CD4-positive, alpha-beta T cell treated with Interleukin-15 for 4 hours (primary cell): ENCODE data around the gene NFATC3.
"Not testable (repeated sequence)": the region's sequence is repeated elsewhere in the genome, so short reads cannot be mapped to it uniquely, and the experiment has no call there.

ENCODE experiments used
- DNase-seq: peaks from one replicate; pipeline ENCODE4 v3.0.0-alpha.2; 2020; ENCODE audit warnings: low spot score

NFATC3 gene

DNA sequence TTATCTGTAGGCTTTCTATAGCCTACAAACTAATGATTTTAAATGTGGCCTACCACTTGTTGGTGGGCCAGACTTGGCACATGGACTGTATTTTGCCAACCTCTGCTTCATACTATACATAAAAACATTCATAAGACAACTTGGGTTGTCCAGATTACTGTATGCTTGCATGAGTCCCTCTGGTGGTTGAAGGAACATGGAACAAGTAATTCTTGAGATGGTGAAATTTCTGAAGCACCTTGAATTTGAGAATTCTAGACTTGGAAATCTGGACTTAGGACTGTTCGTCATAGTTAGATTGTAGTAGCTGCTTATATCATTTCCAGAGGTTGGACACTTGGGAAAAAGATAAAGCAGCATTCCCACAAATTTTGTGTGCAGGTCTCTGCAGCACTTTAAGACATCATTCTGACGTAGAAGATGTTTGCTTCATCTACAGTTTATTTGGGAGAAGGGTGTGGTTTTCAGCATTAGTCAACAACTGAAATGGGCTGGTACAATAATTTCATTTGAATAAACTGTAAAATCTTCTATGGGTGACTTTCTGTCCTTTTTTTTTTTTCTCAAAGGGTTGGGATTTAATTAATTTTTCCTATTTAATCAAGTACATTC lies 31.2 kb downstream of the NFATC3 start:
- DNase-seq, result peak; percentile 40

DNA sequence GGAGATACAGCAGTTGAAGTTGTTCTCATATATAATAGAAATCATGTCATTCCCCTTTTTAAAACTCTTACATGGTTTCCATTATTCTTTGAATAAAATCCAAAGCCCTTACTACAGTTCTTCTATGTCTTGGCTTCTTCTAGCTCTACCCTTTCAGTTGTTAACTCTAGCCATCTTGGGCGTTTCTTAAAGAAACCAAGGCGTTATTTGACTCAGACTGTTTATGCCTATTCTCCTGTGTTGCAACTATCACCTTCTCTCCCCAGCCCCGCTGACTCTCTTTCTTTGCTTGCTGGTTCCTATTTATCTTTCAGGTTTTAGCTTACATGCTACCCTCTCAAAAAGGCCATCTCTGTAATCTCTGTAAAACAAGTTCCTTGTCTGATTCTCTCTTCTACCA lies 32.7 kb downstream of the NFATC3 start:
- no peak for DNase-seq

DNA sequence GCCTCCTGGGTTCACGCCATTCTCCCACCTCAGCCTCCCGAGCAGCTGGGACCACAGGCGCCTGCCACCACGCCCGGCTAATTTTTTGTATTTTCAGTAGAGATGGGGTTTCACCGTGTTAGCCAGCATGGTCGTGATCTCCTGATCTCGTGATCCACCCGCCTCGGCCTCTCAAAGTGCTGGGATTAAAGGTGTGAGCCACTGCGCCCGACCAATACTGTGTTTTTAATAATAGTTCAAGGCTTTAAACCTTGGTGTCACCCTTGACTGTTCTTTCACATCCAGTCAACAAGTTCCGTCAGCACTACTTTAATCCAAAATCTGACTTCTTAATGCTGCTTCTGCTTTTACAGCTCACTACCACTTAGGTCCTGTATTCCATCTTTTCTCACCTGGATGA lies 33.8 kb downstream of the NFATC3 start:
- not testable (repeated sequence) for DNase-seq

DNA sequence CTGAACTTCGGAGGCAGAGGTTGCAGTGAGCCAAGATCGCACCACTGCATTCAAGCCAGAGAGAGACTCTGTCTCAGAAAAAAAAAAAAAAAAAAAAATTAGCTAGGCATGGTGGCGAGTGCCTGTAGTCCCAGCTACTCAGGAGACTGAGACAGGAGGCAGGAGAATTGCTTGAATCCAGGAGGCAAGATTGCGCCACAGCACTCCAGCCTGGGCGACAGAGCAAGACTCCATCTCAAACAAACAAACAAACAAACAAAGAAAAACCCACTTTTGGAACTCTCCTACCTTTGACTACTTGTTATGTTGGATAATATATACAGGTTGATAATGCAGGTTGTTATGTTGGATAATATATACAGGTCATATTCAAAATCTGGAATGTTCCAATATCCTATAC lies 35.3 kb downstream of the NFATC3 start:
- DNase-seq, result not testable (repeated sequence)

DNA sequence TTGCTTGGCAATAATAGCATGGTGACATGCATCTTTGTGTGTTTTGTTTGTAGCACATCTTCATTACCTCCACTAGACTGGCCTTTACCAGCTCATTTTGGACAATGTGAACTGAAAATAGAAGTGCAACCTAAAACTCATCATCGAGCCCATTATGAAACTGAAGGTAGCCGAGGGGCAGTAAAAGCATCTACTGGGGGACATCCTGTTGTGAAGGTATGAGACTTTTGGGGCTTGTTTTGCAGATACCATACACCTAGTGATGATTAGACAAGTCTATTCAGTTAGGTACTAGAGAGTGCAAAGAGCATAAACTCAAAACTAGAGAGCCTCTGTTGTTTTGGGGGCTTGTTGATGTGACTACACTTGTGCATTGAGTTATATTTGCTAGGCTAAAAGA lies 41.2 kb downstream of the NFATC3 start:
- DNase-seq, result no peak

DNA sequence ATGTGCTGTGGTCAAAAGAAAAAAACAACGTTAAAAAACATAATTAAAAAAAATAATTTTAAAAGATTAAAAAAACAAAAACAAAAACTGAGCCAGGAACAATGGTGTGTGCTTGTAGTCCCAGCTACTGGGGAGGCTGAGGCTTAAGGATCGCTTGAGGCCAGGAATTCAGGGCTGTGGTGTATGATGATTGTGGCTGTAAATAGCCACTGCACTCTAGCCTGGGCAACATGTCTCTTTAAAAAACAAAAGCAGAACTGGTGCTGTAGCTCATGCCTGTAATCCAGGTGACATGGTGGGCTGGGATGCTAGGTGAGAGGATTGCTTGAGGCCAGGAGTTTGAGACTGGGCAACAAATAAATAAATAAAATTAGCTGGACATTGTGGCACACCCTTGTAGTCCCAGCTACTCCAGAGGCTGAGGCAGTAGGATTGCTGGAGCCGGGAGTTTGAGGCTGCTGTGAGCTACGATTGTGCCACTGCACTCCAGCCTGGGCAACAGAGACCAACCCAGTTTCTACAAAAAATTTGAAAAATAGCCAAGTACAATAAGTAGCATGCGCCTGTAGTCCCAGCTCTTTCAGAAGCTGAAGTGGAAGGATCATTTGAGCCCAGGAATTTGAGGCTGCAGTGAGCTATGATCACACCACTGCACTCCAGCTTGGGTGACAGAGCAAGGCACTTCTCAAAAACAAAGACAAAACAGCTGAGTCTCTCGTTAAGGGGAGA lies 43.6 kb downstream of the NFATC3 start:
- no peak for DNase-seq

DNA sequence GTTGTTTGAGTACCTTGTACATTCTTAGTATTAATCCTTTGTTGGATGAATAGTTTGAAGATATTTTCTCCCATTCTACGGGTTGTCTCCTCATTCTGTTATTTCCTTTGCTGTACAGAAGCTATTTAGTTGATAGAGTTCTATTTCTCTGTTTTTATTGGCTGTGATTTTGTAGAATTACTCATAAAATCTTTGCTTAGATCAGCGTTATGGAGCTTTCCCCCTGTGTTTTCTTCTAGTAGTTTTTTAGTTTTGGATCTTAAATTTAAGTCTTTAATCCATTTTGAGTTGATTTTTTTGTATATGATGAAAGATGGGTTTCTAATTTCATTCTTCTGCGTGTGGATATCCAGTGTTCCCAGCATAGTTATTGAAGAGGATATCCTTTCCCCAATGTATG lies 45.4 kb downstream of the NFATC3 start:
- DNase-seq, result no peak

DNA sequence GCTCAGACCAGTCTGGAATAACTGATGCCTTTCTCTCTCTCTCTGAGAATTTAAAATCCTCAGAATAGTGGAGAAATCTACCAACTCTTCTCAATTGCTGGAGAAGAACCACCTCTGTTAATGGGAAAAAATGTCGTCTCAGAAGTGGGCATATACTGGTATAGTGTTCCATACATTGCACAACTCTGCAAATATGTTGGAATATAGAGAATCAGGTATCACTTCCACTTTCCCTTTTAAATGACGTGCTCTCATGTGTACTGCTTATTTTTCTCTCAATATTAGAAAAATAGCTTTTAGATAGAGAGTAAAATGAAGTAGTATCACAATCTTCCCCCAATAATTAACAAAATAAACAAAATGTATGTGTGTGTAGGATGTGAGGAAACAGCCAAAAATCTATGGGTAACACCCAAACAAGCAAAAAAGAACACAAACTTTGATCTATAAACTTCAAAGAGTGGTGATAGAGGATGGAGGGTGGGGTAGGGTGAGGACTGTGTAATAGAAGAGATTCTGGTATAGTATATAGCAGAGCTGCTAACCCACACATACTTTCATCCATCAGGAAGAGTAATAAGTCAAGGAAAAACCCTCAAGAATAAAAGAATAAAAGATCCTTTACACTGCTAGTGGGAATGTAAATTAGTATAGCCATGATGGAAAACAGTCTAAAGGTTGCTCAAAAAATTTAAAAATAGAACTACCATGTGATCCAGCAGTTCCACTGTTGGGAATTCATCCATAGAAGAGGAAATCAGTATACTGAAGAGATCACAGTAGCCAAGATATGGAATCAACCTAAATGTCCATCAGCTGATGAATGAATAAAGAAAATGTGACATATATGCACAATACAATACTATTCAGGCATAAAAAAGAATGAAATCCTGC lies 46.9 kb downstream of the NFATC3 start:
- peak; percentile 37 for DNase-seq

DNA sequence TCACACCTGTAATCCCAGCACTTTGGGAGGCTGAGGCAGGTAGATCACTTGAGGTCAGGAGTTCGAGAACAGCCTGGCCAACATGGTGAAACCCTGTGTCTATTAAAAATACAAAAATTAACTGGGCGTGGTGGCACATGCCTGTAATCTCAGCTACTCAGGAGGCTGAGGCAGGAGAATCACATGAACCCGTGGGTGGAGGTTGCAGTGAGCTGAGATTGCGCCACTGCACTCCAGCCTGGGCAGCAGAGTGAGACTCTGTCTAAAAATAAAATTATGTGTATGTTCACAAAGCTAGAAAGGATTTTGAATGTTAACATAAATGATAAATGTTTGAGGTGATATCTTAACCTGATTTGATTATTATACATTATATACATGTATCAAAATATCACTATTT lies 47.8 kb downstream of the NFATC3 start:
- not testable (repeated sequence) for DNase-seq

DNA sequence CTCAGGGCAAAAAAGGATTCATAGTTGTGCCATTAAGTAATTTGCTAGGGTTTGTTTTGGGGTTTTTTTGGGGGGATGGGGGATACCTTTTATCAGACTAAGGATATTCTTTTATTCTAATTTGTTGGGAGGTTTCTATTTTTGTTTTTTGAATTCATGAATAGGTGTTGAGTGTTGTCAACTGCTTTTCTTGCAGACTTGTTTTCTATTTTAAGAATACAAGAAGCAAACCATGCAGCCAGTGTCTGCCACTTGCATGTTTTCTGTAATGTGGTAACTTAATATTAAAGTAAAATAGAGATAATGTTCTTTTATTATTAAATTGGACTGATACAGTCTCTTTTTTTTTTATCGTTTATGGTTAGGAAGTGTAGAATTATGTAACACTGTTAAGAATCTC lies 49.5 kb downstream of the NFATC3 start:
- no peak for DNase-seq

DNA sequence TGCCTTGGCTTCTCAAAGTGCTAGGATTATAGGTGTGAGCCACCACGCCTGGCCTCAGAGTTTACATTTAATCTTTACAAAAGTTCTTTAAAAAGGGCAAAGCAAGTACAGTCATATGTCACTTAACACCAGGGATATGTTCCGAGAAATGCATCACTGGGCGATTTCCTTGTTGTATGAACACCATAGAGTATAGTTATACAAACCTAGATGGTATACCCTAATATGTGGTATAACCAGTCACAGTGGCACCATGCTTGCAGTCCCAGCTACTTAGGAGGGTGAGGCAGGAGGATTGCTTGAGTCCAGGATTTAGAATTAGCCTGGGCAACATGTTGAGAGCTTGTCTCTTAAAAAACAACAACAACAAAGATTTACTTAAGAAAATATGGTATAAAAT lies 51.3 kb downstream of the NFATC3 start:
- DNase-seq, result no peak

DNA sequence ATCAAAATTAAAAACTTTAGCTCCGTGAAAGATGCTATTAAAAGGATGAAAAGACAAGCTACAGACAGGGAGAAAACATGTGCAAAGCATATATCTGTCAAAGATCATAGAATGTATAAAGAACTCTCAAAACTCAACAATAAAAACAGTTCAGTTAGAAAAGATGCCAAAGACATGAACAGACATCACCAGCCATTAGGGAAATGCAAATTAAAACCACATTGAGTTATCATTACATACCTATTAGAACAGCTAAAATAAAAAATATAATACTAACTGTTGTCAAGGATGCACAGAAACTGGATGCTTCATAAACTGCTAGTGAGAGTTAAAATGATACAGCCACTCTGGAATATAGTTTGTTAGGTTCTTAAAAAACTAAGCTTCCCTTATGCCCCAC lies 58.8 kb downstream of the NFATC3 start:
- no peak for DNase-seq

DNA sequence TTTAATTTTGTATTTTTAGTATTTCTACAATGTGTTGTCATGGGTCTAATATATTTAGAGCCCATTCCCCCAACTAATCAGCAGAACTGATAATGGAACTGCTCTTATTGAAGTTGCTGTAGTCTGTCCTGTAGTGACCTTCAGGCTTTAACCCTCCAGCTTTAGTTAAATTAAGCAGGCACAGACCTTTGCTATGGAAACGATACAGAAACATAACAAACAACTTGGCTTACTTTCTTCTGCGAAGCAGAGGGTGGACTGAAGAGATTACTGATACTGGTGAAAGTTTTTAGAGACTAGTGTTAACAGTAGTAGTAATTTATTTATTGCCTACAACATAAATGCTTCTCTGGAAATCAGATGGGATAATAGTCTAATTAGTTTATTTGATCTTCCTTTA lies 61.4 kb downstream of the NFATC3 start:
- DNase-seq, result peak; percentile 33

DNA sequence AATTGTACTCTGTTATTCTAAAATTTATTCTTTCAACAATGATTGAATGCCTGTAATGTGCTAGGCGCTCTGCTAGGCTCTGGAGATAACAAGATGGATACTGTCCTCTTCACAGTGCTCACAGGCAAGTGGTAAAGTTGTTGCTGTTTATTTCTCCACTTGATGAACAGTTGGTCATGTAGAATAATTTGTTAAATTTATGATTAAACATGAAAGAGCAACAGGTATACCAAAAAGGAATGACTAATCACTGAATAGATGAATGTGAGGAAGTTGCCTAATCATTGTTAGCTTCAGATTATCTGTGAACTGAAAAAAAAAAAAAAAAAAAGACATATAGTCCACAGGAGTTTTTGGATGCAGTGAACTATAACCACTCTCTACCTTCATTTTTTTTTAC lies 62.3 kb downstream of the NFATC3 start:
- DNase-seq, result no peak

DNA sequence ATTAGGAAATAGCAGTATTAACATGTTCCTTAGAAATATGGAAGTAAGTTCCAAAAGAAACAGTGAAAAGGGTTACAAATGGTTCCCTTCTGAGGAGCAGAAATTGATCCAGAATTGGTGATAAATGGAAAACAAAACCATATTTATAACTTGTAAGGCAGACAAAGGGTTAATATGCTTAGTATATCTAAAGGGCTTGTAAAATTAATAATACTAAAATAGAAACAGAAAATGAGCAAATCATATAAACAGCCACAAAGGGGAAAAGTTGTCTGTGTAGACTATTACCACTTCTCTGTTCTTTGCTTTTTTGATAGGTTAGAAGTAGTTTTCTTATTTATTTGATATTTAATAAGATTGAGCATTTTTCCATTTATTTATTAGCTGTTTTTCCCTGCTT lies 64.4 kb downstream of the NFATC3 start:
- DNase-seq, result no peak

DNA sequence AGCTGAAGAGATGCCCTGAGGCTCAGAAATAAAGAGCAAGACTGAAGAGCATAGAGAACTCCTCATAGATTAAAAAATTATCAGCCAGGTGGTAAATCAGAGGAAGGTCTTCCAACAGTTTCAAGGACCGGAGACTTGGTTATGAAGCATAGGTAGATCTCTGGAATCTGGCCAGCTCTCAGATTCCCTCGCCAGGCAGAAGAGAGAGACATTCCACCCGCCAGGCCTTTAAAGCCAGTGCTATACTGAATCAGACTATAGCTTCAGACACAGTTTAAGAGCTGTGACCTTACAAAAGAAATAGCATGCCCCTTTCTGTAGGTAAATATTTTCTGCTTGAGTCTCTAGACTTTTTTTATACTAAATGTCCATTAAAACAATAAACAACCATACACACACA lies 70.3 kb downstream of the NFATC3 start:
- no peak for DNase-seq

DNA sequence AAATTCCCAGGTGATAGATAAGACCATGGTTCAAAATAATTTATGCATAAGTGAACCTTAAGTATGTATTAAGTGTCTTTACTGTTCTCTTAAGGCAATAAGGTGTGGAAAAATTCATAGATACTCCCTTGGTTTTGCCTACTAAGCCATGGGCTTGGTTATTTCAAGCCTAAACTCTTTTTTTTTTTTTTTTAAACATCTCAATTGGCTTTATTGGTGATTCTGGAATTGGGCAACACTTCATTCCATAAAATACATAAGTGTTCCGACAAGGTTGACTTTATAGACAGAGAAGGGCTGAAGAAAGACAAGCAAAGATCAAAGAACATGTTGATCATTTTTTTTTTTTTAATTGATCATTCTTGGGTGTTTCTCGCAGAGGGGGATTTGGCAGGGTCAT lies 77.2 kb downstream of the NFATC3 start:
- DNase-seq, result no peak

DNA sequence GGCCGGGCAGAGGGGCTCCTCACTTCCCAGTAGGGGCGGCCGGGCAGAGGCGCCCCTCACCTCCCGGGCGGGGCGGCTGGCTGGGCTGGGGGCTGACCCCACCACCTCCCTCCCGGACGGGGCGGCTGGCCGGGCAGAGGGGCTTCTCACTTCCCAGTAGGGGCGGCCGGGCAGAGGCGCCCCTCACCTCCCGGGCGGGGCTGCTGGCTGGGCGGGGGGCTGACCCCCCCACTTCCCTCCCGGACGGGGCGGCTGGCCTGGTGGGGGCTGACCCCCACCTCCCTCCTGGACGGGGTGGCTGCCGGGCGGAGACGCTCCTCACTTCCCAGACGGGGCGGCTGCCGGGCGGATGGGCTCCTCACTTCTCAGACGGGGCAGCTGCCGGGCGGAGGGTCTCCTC lies 78.1 kb downstream of the NFATC3 start:
- not testable (repeated sequence) for DNase-seq

DNA sequence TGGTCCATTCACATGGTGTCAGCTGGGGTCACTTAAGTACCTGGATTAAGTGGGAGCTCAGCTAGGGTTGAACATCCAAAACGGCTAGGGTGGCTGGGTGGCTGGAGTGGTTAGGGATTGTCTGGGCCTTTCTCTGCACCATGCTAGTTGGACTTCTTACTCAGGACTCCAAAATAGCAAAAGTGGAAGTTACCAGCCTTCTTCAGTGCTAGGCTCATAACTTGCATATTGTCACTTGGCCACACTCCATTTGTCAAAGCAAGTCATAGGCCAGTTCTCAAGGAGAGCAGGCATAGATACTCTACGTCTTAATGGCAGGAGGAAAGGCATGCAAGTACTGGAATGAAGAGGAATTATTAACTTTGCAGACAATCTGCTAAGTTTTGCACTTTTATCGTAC lies 81.1 kb downstream of the NFATC3 start:
- no peak for DNase-seq

DNA sequence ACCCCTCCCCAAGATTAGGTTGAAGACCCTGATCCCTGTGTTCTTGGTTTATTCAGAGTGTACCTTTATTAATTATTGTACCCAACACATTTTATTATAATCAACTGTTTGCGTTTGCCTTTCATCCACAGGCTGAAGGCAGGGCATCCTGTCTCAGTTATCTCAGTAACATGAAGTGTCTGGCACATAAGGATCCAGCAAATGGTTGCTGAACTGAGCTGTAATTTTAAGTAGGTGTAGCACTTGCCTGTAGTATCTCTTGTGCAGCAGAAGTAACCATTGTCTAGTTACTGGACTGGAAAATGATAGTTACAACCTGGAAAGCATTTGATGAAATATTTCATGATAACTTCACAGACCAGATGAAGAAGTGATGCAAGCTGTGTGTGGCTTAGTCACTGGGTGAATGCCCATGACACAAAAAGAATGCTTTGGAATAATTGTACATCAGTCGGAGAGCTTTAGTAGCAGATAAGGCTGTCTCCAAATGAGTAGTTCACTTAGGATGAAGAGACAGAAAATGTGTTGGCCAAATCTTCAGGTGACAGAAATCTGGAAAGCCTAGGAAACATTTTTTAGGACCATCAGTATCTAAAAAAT lies 94.1 kb downstream of the NFATC3 start:
- no peak for DNase-seq

DNA sequence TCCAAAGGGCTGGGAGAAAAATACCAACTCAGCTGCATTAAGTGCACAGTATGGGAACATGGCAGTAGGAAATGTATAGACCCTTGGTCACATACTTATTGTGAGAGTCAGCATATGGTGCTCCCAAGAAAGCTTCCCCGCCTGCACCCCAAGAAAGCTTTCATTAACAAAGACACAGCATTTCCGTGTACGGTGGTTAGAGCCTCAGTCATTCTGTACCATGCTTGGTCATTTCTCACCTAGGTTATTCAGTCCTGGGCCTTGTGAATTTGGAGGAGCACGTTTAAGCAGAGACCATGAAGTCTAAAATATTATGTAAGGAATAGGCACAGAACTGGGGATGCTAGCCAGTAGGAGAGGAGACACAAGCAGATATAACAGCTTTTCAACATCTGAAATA lies 94.7 kb downstream of the NFATC3 start:
- no peak for DNase-seq

DNA sequence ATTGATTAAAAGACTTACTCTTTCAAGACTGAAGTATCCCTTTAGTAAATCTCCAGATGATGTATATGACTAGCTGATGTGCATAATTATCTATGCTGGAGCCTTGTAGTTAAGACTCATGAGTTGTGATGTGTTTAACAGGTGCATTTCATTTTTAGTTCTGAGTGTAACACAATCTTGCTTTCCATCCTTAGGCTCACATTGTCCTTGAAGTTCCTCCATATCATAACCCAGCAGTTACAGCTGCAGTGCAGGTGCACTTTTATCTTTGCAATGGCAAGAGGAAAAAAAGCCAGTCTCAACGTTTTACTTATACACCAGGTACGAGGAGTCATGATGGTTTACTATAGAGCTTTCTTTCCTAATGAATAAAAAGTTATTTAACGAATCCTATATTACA lies 97.9 kb downstream of the NFATC3 start:
- DNase-seq, result no peak

DNA sequence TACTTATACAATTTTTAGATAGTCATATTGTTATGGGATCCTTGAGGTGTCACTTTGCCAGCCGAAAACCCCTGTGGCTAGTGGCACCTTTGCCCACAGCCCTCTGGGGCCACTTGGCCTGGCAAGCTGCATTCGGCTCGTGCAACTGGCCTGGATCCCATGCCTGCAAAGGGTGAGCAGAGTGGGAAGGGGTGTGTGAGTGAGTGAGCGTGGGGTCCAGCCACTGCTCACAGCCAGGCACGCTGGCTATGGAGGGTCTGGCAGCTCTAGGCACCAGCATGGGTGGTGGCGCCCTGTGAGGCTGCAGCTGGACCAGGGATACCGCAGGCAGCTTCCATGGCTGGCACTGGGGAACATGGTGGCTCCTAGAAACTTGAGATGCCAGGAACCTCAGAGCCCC lies 101.7 kb downstream of the NFATC3 start:
- DNase-seq, result no peak
